H9 (cell line): ENCODE results near the gene TAGLN2. TPM values are rescaled to one million over a fixed set of nuclear protein-coding genes. Genes with fewer than 3 reads are reported as not detected.

Experiments used
- DNase-seq: peaks from one replicate; pipeline ENCODE4 v3.0.0-alpha.2; 2017
- H2AFZ ChIP-seq: one replicate; pipeline ENCODE4 v1.6.1; 2013; ENCODE audit warnings: mild to moderate bottlenecking, low read length, control low read depth, moderate library complexity
- H2AK5ac ChIP-seq: 2 replicates; pipeline ENCODE4 v1.6.1; 2013; ENCODE audit warnings: low read length, control low read depth, mixed read lengths; ENCODE audit not compliant: insufficient read length
- H2BK120ac ChIP-seq: one replicate; pipeline ENCODE4 v1.6.1; 2013; ENCODE audit warnings: low read depth, mild to moderate bottlenecking, low read length, control low read depth, inconsistent platforms; ENCODE audit not compliant: poor library complexity, severe bottlenecking
- H2BK12ac ChIP-seq: 2 replicates; pipeline ENCODE4 v1.6.1; 2013; ENCODE audit warnings: low read length, control low read depth, mixed read lengths, low read depth; ENCODE audit not compliant: insufficient read length
- H2BK15ac ChIP-seq: 2 replicates; pipeline ENCODE4 v1.6.1; 2013; ENCODE audit warnings: low read depth, low read length, control low read depth
- H2BK20ac ChIP-seq: one replicate; pipeline ENCODE4 v1.6.1; 2013; ENCODE audit warnings: low read depth, mild to moderate bottlenecking, low read length, control low read depth, inconsistent platforms; ENCODE audit not compliant: poor library complexity, severe bottlenecking
- H2BK5ac ChIP-seq: 2 replicates; pipeline ENCODE4 v1.6.1; 2013; ENCODE audit warnings: low read length, control low read depth, mixed read lengths; ENCODE audit not compliant: insufficient read length
- H3K14ac ChIP-seq: 2 replicates; pipeline ENCODE4 v1.6.1; 2013; ENCODE audit warnings: low read length, control low read depth; ENCODE audit not compliant: insufficient read depth
- H3K18ac ChIP-seq: 2 replicates; pipeline ENCODE4 v1.6.1; 2013; ENCODE audit warnings: low read depth, mild to moderate bottlenecking, mixed read lengths, low read length, control low read depth; ENCODE audit not compliant: insufficient read length
- H3K23ac ChIP-seq: 2 replicates; pipeline ENCODE4 v1.6.1; 2013; ENCODE audit warnings: low read length, control low read depth, mixed read lengths, low read depth; ENCODE audit not compliant: insufficient read length
- H3K23me2 ChIP-seq: 2 replicates; pipeline ENCODE4 v1.6.1; 2013; ENCODE audit warnings: low read depth, mild to moderate bottlenecking, mixed read lengths, low read length, control low read depth; ENCODE audit not compliant: insufficient read length, poor library complexity, severe bottlenecking
- H3K27ac ChIP-seq: 2 replicates; pipeline ENCODE4 v1.5.1; 2013; ENCODE audit warnings: low read length, control low read depth, mixed read lengths, low read depth; ENCODE audit not compliant: insufficient read length
- H3K27me3 ChIP-seq: 2 replicates; pipeline ENCODE4 v1.6.1; 2013; ENCODE audit warnings: low read length, control low read depth, inconsistent platforms; ENCODE audit not compliant: insufficient read depth
- H3K4ac ChIP-seq: 2 replicates; pipeline ENCODE4 v1.6.1; 2013; ENCODE audit warnings: low read depth, mild to moderate bottlenecking, control low read depth, inconsistent platforms, low read length, moderate library complexity
- H3K4me1 ChIP-seq: 2 replicates; pipeline ENCODE4 v1.6.1; 2013; ENCODE audit warnings: low read length, control low read depth, inconsistent platforms; ENCODE audit not compliant: insufficient read depth
- H3K4me2 ChIP-seq: 2 replicates; pipeline ENCODE4 v1.6.1; 2013; ENCODE audit warnings: low read length, control low read depth, mixed read lengths; ENCODE audit not compliant: insufficient read length, insufficient read depth
- H3K56ac ChIP-seq: 2 replicates; pipeline ENCODE4 v1.6.1; 2013; ENCODE audit warnings: low read depth, mild to moderate bottlenecking, mixed read lengths, low read length, control low read depth; ENCODE audit not compliant: insufficient read length
- H3K79me1 ChIP-seq: 2 replicates; pipeline ENCODE4 v1.6.1; 2013; ENCODE audit warnings: low read depth, mild to moderate bottlenecking, moderate library complexity, low read length, control low read depth, inconsistent platforms; ENCODE audit not compliant: insufficient read depth, poor library complexity, severe bottlenecking
- H3K79me2 ChIP-seq: 2 replicates; pipeline ENCODE4 v1.6.1; 2013; ENCODE audit warnings: low read length, control low read depth, inconsistent platforms; ENCODE audit not compliant: insufficient read depth
- H3K9ac ChIP-seq: 2 replicates; pipeline ENCODE4 v1.6.1; 2013; ENCODE audit warnings: low read length, control low read depth, mixed read lengths; ENCODE audit not compliant: insufficient read length; ENCODE audit errors: extremely low read depth
- H3K9me3 ChIP-seq: one replicate; pipeline ENCODE4 v1.6.1; 2013; ENCODE audit warnings: low read depth, low read length, inconsistent platforms; ENCODE audit not compliant: control insufficient read depth
- H3T11ph ChIP-seq: one replicate; pipeline ENCODE4 v1.6.1; 2013; ENCODE audit warnings: mild to moderate bottlenecking, low read length, control low read depth, inconsistent platforms
- H4K20me1 ChIP-seq: one replicate; pipeline ENCODE4 v1.6.1; 2013; ENCODE audit not compliant: control insufficient read depth, insufficient read length, insufficient read depth
- H4K5ac ChIP-seq: 2 replicates; pipeline ENCODE4 v1.6.1; 2013; ENCODE audit warnings: low read depth, mild to moderate bottlenecking, mixed read lengths, low read length, control low read depth; ENCODE audit not compliant: insufficient read length
- H4K8ac ChIP-seq: replicated peaks from 2 replicates; pipeline ENCODE4 v1.6.1; 2013; ENCODE audit warnings: low read length, control low read depth, mixed read lengths, low read depth; ENCODE audit not compliant: insufficient read length
- H4K91ac ChIP-seq: 2 replicates; pipeline ENCODE4 v1.6.1; 2013; ENCODE audit warnings: low read depth, mild to moderate bottlenecking, moderate library complexity, mixed read lengths, low read length, control low read depth; ENCODE audit not compliant: insufficient read length
- H3K27ac Mint-ChIP-seq, 3 experiments: 2 replicates in 2 of 3; 3 replicates in 1 of 3; pipeline ENCODE4 v1.8.0; 2020 to 2021; ENCODE audit warnings: mixed read lengths in 3 of 3, mild to moderate bottlenecking in 1 of 3, moderate library complexity in 1 of 3
- H3K27me3 Mint-ChIP-seq: 2 replicates; pipeline ENCODE4 v1.8.0; 2021; ENCODE audit warnings: low read depth, mild to moderate bottlenecking, moderate library complexity, mixed read lengths
- H3K36me3 Mint-ChIP-seq, 3 experiments: 2 replicates in 2 of 3; 3 replicates in 1 of 3; pipeline ENCODE4 v1.8.0; 2020 to 2021; ENCODE audit warnings: low read depth in 3 of 3, mixed read lengths in 3 of 3; ENCODE audit not compliant: insufficient read depth in 1 of 3
- H3K4me1 Mint-ChIP-seq, 2 experiments: 2 replicates each; pipeline ENCODE4 v1.8.0; 2020; ENCODE audit warnings: mixed read lengths in 2 of 2
- H3K4me3 Mint-ChIP-seq, 2 experiments: 2 replicates in 1 of 2; 3 replicates in 1 of 2; pipeline ENCODE4 v1.8.0; 2020 to 2021; ENCODE audit warnings: mild to moderate bottlenecking in 2 of 2, mixed read lengths in 2 of 2, moderate library complexity in 1 of 2
- H3K9me3 Mint-ChIP-seq, 2 experiments: 2 replicates in 1 of 2; 3 replicates in 1 of 2; pipeline ENCODE4 v1.8.0; 2020; ENCODE audit warnings: mild to moderate bottlenecking in 2 of 2, mixed read lengths in 2 of 2, moderate library complexity in 1 of 2
- CTCF ChIP-seq: fragments of 200-600 bp; sonication (generic); conservative IDR thresholded peaks from 3 replicates; pipeline ENCODE4 v1.8.0; 2021; ENCODE audit warnings: antibody characterized with exemption, mild to moderate bottlenecking
- WGBS: extraction: QIAGEN DNeasy Blood & Tissue Kit; methylation state at CpG from one replicate; pipeline ENCODE4 v1.1.7; 2013; ENCODE audit warnings: missing lambda C conversion rate, low lambda C conversion rate, mixed read lengths; ENCODE audit not compliant: insufficient read length; ENCODE audit errors: extremely low coverage; 5-methylcytosine and 5-hydroxymethylcytosine counted together
- total RNA-seq: library from RNA; stranded (reverse); gene quantifications from 2 replicates; pipeline ENCODE4 v1.2.1, GENCODE V29; 2021

Gene TAGLN2
- total RNA-seq, 1 experiment from 2014 or later = 76.7 TPM

- no peak for DNase-seq
- Histone ChIP-seq H4K20me1 (no peaks in the 10 kb centered on the region), H3K79me2 (no peaks in the 10 kb centered on the region), H3K9me3 (no peaks in the 10 kb centered on the region), H2AK5ac (no peak overlapping the region), H3K56ac (no peak overlapping the region), H2BK15ac (no peak overlapping the region), H4K8ac (no peak overlapping the region), H3K23me2 (no peaks in the 10 kb centered on the region), H3K9ac (no peak overlapping the region), H3K4ac (no peak overlapping the region), H3K27ac (no peak overlapping the region), H3K4me2 (no peak overlapping the region), H2AFZ (no peak overlapping the region), H4K5ac (no peak overlapping the region), H2BK120ac (no peak overlapping the region), H3K18ac (no peak overlapping the region), H3K4me1 (no peaks in the 10 kb centered on the region; the same call in 1 of the 2 replicates), H2BK12ac (no peak overlapping the region), H3K14ac (no peak overlapping the region), H2BK5ac (no peak overlapping the region), H4K91ac (no peak overlapping the region), H2BK20ac (no peak overlapping the region), H3T11ph (no peak overlapping the region), H3K23ac (no peak overlapping the region), H3K27me3 (no peaks in the 10 kb centered on the region), H3K79me1 (no peaks in the 10 kb centered on the region)
- H3K9me3 Mint-ChIP-seq = no peaks in the 10 kb centered on the region
- H3K36me3 Mint-ChIP-seq = peaks cover 17 to 25% (median 24%) of the 10 kb centered on the region in 3 experiments
- peaks cover 26 to 32% of the 10 kb centered on the region in 2 experiments for H3K4me1 Mint-ChIP-seq
- WGBS = no CpG with 5 or more reads among the region's 14 CpGs
- H3K27me3 Mint-ChIP-seq = peaks cover 1% of the 10 kb centered on the region; the same call in 1 of the 2 replicates
- TF ChIP-seq CTCF = no peak
- no peak overlapping the region for H3K4me3 Mint-ChIP-seq
- no peak overlapping the region for H3K27ac Mint-ChIP-seq
These were observed 9.1 kb upstream of the TAGLN2 start for GRCh38 chr1:159934136-159935039.
